OCI-LY3 (cell line): ENCODE data around the gene NVL.

Experiments used
- CTCF ChIP-seq: fragments of 200-600, 300-600 bp; sonication (generic); IDR thresholded peaks from 2 replicates; pipeline ENCODE4 v1.5.1; 2014; ENCODE audit warnings: antibody characterized with exemption, low read length, low read depth
- EZH2phosphoT487 ChIP-seq: fragments of 200-600 bp; shearing (Covaris generic); IDR thresholded peaks from 2 replicates; pipeline ENCODE4 v1.6.1; 2018; ENCODE audit warnings: antibody characterized with exemption, mixed run types, low read depth

- no peak for TF ChIP-seq CTCF
- TF ChIP-seq EZH2phosphoT487: no peak
Observed at GRCh38 chr1:224276771-224277487, 53.0 kb downstream of the NVL start.
